ENCODE data around the gene PRAME. TPM values are rescaled to one million over a fixed set of nuclear protein-coding genes. Genes with fewer than 3 reads are reported as not detected.

The PRAME gene
- total and polyA plus RNA-seq, 2 of the 13 experiments (the other 11 are each of a cell fraction or from before 2014, with no cell fraction given): 0.11 to 0.83 TPM

- TF ChIP-seq ZNF33B (CRISPR knock-in tag; IDR thresholded peaks at IDR 0.05) (no peak), ZBTB39 (CRISPR knock-in tag; IDR thresholded peaks at IDR 0.05) (no peak), GABPA (IDR thresholded peaks at IDR 0.05; ENCODE audit: low read depth, low read length) (no peak), GABPA (CRISPR knock-in tag; IDR thresholded peaks at IDR 0.05; ENCODE audit: low read depth) (no peak), TCF7L2 (IDR thresholded peaks at IDR 0.05; ENCODE audit: low read depth, low read length) (no peak), HBP1 (CRISPR knock-in tag; IDR thresholded peaks at IDR 0.05; ENCODE audit: low read depth) (no peak), NFYC (CRISPR knock-in tag; IDR thresholded peaks at IDR 0.05) (peak; percentile 89), ZC3H4 (CRISPR knock-in tag; IDR thresholded peaks at IDR 0.05; ENCODE audit: borderline replicate concordance) (no peak), SCMH1 (CRISPR knock-in tag; IDR thresholded peaks at IDR 0.05; ENCODE audit: borderline replicate concordance) (no peak), ZNF615 (CRISPR knock-in tag; IDR thresholded peaks at IDR 0.05; ENCODE audit: borderline replicate concordance) (no peak), ZNF362 (CRISPR knock-in tag; IDR thresholded peaks at IDR 0.05; ENCODE audit: borderline replicate concordance) (no peak), GPBP1L1 (CRISPR knock-in tag; IDR thresholded peaks at IDR 0.05) (no peak), NPAS2 (CRISPR knock-in tag; IDR thresholded peaks at IDR 0.05; ENCODE audit: borderline replicate concordance) (no peak), KMT2B (CRISPR knock-in tag; IDR thresholded peaks at IDR 0.05) (no peak), PHF20 (CRISPR knock-in tag; IDR thresholded peaks at IDR 0.05) (no peak), NRL (CRISPR knock-in tag; IDR thresholded peaks at IDR 0.05; ENCODE audit: borderline replicate concordance) (no peak), RAD51 (IDR thresholded peaks at IDR 0.05; ENCODE audit: borderline replicate concordance) (peak; percentile 86), IRF9 (CRISPR knock-in tag; IDR thresholded peaks at IDR 0.05; ENCODE audit: borderline replicate concordance) (no peak), ZNF678 (CRISPR knock-in tag; IDR thresholded peaks at IDR 0.05) (no peak), DBP (CRISPR knock-in tag; IDR thresholded peaks at IDR 0.05; ENCODE audit: not compliant biosample characterization) (no peak), ZNF34 (CRISPR knock-in tag; IDR thresholded peaks at IDR 0.05; ENCODE audit: borderline replicate concordance) (no peak), FIP1L1 (IDR thresholded peaks at IDR 0.05; ENCODE audit: borderline replicate concordance, insufficient read depth, low read depth, low read length) (no peak)
These were observed 38.9 kb downstream of the PRAME start, which contains the start of gene ZNF280A (continued) for GRCh38 chr22:22520020-22520656.

All from HepG2 (cell line).